ENCODE data around the gene CELSR2.

DNA sequence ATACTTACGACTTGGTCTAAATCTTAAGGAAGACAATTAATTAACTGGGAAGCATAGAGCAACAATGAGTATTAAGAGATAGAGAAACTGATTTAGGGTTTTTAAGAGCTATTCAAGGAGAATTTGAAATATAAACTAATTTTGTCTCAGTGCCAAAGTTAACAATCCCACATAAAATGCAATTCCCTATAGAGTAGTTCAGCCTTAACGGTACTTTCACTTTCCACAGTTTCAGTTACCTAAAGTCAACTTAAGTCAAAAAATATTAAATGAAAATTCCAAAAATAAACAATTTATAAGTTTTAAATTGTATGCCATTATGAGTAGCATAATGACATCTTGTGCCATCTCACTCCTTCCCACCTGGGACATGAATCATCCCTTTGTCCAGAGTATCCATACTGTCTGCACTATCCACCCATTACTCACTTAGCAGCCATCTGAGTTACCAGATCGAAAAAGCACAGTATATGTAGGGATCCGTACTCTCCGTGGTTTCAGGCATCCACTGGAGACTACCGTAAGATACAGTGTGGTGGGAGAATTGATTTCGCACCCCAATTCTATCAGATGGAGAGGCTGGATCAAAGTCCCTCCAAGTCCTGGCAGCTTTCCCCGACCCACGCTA is 40.4 kb upstream of the CELSR2 start:
- TF ChIP-seq, protein P1, sequence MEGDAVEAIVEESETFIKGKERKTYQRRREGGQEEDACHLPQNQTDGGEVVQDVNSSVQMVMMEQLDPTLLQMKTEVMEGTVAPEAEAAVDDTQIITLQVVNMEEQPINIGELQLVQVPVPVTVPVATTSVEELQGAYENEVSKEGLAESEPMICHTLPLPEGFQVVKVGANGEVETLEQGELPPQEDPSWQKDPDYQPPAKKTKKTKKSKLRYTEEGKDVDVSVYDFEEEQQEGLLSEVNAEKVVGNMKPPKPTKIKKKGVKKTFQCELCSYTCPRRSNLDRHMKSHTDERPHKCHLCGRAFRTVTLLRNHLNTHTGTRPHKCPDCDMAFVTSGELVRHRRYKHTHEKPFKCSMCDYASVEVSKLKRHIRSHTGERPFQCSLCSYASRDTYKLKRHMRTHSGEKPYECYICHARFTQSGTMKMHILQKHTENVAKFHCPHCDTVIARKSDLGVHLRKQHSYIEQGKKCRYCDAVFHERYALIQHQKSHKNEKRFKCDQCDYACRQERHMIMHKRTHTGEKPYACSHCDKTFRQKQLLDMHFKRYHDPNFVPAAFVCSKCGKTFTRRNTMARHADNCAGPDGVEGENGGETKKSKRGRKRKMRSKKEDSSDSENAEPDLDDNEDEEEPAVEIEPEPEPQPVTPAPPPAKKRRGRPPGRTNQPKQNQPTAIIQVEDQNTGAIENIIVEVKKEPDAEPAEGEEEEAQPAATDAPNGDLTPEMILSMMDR (optimal IDR thresholded peaks at IDR 0.05 in 1 of 3, IDR thresholded peaks at IDR 0.05 in 1 of 3, conservative IDR thresholded peaks at IDR 0.05 in 1 of 3; ENCODE audit: extremely low read depth in 1 of 3, insufficient read depth in 2 of 3, low read length in 3 of 3) = no peak
- no peak for TF ChIP-seq EZH2 (IDR thresholded peaks at IDR 0.05; ENCODE audit: low read length)

Data from keratinocyte (primary cell).